ENCODE measurements around the gene ANXA6.

ANXA6 gene

GRCh38 chr5:151071848-151072629 is 85.5 kb downstream of the ANXA6 start:
- no peak for DNase-seq (ENCODE audit: extremely low read depth, low read depth)
- H3K4me3 ChIP-seq (replicated peaks; ENCODE audit: low read depth, low read length) = no peak overlapping the region
- TF ChIP-seq, protein P1, sequence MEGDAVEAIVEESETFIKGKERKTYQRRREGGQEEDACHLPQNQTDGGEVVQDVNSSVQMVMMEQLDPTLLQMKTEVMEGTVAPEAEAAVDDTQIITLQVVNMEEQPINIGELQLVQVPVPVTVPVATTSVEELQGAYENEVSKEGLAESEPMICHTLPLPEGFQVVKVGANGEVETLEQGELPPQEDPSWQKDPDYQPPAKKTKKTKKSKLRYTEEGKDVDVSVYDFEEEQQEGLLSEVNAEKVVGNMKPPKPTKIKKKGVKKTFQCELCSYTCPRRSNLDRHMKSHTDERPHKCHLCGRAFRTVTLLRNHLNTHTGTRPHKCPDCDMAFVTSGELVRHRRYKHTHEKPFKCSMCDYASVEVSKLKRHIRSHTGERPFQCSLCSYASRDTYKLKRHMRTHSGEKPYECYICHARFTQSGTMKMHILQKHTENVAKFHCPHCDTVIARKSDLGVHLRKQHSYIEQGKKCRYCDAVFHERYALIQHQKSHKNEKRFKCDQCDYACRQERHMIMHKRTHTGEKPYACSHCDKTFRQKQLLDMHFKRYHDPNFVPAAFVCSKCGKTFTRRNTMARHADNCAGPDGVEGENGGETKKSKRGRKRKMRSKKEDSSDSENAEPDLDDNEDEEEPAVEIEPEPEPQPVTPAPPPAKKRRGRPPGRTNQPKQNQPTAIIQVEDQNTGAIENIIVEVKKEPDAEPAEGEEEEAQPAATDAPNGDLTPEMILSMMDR (IDR thresholded peaks at IDR 0.05; ENCODE audit: low read depth, low read length, missing control alignments) = no peak

DNA sequence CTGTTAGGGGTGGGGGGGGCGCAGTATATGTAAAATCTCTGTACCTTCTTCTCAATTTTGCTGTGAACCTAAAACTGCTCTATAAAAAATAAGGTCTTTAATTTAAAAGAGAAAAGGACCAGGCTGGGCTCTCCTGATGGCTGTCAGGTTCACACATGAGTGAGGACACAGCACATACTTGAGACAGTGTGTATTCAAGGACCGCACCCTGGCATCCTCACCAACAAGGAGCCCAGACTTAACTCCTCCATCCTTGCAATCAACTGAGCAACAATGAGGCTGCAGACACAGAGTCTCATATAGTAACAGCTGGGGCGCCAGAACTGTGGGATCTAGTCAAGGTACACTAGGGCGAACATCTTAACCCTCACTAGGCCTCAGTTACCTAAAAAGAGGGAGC is 86.6 kb downstream of the ANXA6 start:
- no peak overlapping the region for H3K4me3 ChIP-seq (replicated peaks; ENCODE audit: low read depth, low read length)
- TF ChIP-seq, protein P1 (IDR thresholded peaks at IDR 0.05; ENCODE audit: low read depth, low read length, missing control alignments) = no peak
- no peak for DNase-seq (ENCODE audit: extremely low read depth, low read depth)

- no peak overlapping the region for H3K4me3 ChIP-seq (replicated peaks; ENCODE audit: low read depth, low read length)
- TF ChIP-seq, protein P1 (IDR thresholded peaks at IDR 0.05; ENCODE audit: low read depth, low read length, missing control alignments) = no peak
- DNase-seq (ENCODE audit: extremely low read depth, low read depth) = no peak
Observed at GRCh38 chr5:151070449-151070848, 87.1 kb downstream of the ANXA6 start.

GRCh38 chr5:151068433-151069197 is 89.0 kb downstream of the ANXA6 start:
- no peak for DNase-seq (ENCODE audit: extremely low read depth, low read depth)
- TF ChIP-seq, protein P1 (IDR thresholded peaks at IDR 0.05; ENCODE audit: low read depth, low read length, missing control alignments) = no peak
- no peak overlapping the region for H3K4me3 ChIP-seq (replicated peaks; ENCODE audit: low read depth, low read length)

- TF ChIP-seq, protein P1 (IDR thresholded peaks at IDR 0.05; ENCODE audit: low read depth, low read length, missing control alignments) = no peak
- no peak overlapping the region for H3K4me3 ChIP-seq (replicated peaks; ENCODE audit: low read depth, low read length)
- no peak for DNase-seq (ENCODE audit: extremely low read depth, low read depth)
Observed at GRCh38 chr5:151067632-151068432, 89.7 kb downstream of the ANXA6 start.

DNA sequence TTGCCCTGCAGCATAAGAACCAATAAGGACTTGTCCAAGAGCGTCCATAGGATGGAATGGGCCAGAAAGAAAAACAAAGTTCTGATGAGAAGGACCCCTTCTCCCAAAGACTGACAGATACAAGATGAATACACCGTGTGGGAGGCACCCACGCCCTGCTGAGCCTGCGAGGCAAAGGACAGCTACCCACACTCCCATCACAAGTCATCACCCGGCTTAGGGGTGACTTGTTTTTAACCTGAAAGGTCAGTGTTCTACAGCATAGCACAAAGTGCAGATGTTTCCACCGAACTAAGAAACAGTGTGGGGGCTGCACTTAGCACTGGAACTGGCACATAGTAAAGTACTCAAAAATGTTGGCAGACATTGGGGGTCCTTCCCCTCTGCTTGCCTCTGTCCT is 90.7 kb downstream of the ANXA6 start:
- no peak overlapping the region for H3K4me3 ChIP-seq (replicated peaks; ENCODE audit: low read depth, low read length)
- DNase-seq (ENCODE audit: extremely low read depth, low read depth) = no peak
- TF ChIP-seq, protein P1 (IDR thresholded peaks at IDR 0.05; ENCODE audit: low read depth, low read length, missing control alignments) = no peak
